Muscle of arm (tissue), 12 donors: ENCODE results near the gene GJA10. TPM values are rescaled to one million over a fixed set of nuclear protein-coding genes. Genes with fewer than 3 reads are reported as not detected.

ENCODE experiments used
- DNase-seq: peaks from one replicate; pipeline ENCODE4 v3.0.0-alpha.2; 2013
- polyA plus RNA-seq, 12 donors: library from polyadenylated mRNA; unstranded; fragments of 120-200 nt; gene quantifications; one replicate each; pipeline ENCODE4 v1.2.1, GENCODE V29; 2013; ENCODE audit not compliant: insufficient read length in 12 of 12

GJA10 gene
- polyA plus RNA-seq, 12 donors: not detected

DNA sequence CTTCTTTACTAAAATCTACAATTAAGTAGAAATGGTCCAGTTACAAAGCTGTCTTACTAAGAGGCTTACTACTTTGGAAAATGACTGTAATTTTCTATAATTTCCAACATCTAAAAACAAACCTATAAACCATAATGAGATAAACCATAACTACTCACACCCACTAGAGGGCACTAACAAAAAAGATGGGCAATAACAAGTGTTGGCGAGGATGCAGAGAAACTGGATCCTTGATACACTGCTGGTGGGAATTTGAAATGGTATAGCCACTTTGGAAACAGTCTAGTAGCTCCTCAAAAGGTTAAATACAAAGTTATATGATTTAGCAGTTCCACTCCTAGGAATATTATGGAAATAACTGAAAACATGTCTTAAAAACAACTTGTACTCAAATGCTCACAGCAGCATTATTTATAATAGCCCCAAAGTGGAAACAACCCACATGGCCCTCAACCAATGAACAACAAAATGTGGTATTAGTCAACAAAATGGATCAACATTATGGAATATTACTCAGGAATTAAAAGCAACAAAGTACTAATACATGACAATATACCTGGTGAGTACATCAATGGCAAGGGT is 50.6 kb downstream of the GJA10 start:
- no peak for DNase-seq

Other genes with a start within 250 kb of the GJA10 start
- 10 to 100 TPM in 11 of 12 donors, not detected in 1; 24.4 to 45.1 (median 29.9) TPM for gene MDN1, start 74.7 kb upstream of the GJA10 start, polyA plus RNA-seq
- gene CASP8AP2, start 64.6 kb upstream of the GJA10 start, polyA plus RNA-seq: 10 to 100 TPM in 11 of 12 donors, not detected in 1; 12.3 to 19.9 (median 17.3) TPM